Panc1 (cell line): ENCODE data around the gene CDK14.

Source experiments
- CTCF ChIP-seq: fragments of 450-650 bp; IDR thresholded peaks from 2 replicates; pipeline ENCODE4 v1.5.1; 2017; ENCODE audit warnings: mild to moderate bottlenecking
- POLR2AphosphoS5 ChIP-seq: IDR thresholded peaks from 2 replicates; pipeline ENCODE4 v1.6.1; 2012; ENCODE audit warnings: mild to moderate bottlenecking, low read depth, low read length, moderate library complexity
- REST ChIP-seq, 2 experiments: IDR thresholded peaks; 2 replicates each; pipeline ENCODE4 v1.6.1; 2011 to 2012; ENCODE audit warnings: low read depth in 2 of 2, control low read depth in 1 of 2, low read length in 1 of 2, mild to moderate bottlenecking in 1 of 2, moderate library complexity in 1 of 2; ENCODE audit not compliant: insufficient read depth in 1 of 2

GRCh38 chr7:90551036-90551435 is 45.1 kb upstream of the CDK14 start:
- TF ChIP-seq CTCF = no peak
- TF ChIP-seq REST (IDR thresholded peaks at IDR 0.05; ENCODE audit: insufficient read depth in 1 of 2, low read depth in 2 of 2, low read length in 1 of 2) = no peak
- TF ChIP-seq POLR2AphosphoS5 = no peak
